MM.1S (cell line): ENCODE data around the gene PLEKHH1.

Source experiments
- DNase-seq: peaks from one replicate; pipeline ENCODE4 v3.0.0-alpha.2; 2015
- H2AFZ ChIP-seq: fragments of 300-600 bp; sonication (generic); 2 replicates; pipeline ENCODE4 v1.6.0; 2016; ENCODE audit warnings: antibody characterized with exemption, low read length
- H3F3A ChIP-seq: fragments of 300-600 bp; sonication (generic); 2 replicates; pipeline ENCODE4 v1.6.1; 2016; ENCODE audit warnings: mild to moderate bottlenecking, antibody characterized with exemption, low read length, moderate library complexity, mixed read lengths; ENCODE audit not compliant: insufficient read depth
- H3K27ac ChIP-seq: fragments of 300-600 bp; sonication (generic); 2 replicates; pipeline ENCODE4 v1.5.1; 2016; ENCODE audit warnings: mild to moderate bottlenecking, low read length
- H3K27me3 ChIP-seq: fragments of 300-600 bp; sonication (generic); replicated peaks from 2 replicates; pipeline ENCODE4 v1.6.0; 2016; ENCODE audit warnings: low read length; ENCODE audit not compliant: insufficient read depth
- H3K36me3 ChIP-seq: fragments of 300-600 bp; sonication (generic); replicated peaks from 2 replicates; pipeline ENCODE4 v1.6.1; 2016; ENCODE audit warnings: mild to moderate bottlenecking, low read length, mixed read lengths; ENCODE audit not compliant: insufficient read depth
- H3K4me1 ChIP-seq: fragments of 300-600 bp; sonication (generic); 2 replicates; pipeline ENCODE4 v1.6.1; 2016; ENCODE audit warnings: low read length, mixed read lengths
- H3K4me2 ChIP-seq: fragments of 300-600 bp; sonication (generic); 2 replicates; pipeline ENCODE4 v1.6.0; 2016; ENCODE audit warnings: low read depth, low read length
- H3K4me3 ChIP-seq: fragments of 300-600 bp; sonication (generic); 2 replicates; pipeline ENCODE4 v1.5.1; 2016; ENCODE audit warnings: low read length, mixed read lengths
- H3K79me2 ChIP-seq: fragments of 300-600 bp; sonication (generic); 2 replicates; pipeline ENCODE4 v1.6.1; 2016; ENCODE audit warnings: mixed run types, low read length, mixed read lengths
- H3K9ac ChIP-seq: fragments of 300-600 bp; sonication (generic); 2 replicates; pipeline ENCODE4 v1.6.1; 2016; ENCODE audit warnings: low read length, mixed read lengths
- H3K9me2 ChIP-seq: fragments of 300-600 bp; sonication (generic); replicated peaks from 2 replicates; pipeline ENCODE4 v1.6.1; 2016; ENCODE audit warnings: mild to moderate bottlenecking, low read length, mixed read lengths; ENCODE audit not compliant: insufficient read depth
- H3K9me3 ChIP-seq: fragments of 300-600 bp; sonication (generic); replicated peaks from 2 replicates; pipeline ENCODE4 v1.6.1; 2016; ENCODE audit warnings: mild to moderate bottlenecking, low read length, mixed read lengths; ENCODE audit not compliant: insufficient read depth
- H4K20me1 ChIP-seq: fragments of 300-600 bp; sonication (generic); 2 replicates; pipeline ENCODE4 v1.6.1; 2016; ENCODE audit warnings: mild to moderate bottlenecking, low read length, moderate library complexity, mixed read lengths; ENCODE audit not compliant: insufficient read depth
- CTCF ChIP-seq: fragments of 300-600 bp; sonication (generic); IDR thresholded peaks from 2 replicates; pipeline ENCODE4 v1.5.1; 2016; ENCODE audit warnings: antibody characterized with exemption, low read length, mixed read lengths
- EZH2 ChIP-seq: fragments of 300-600 bp; sonication (generic); optimal IDR thresholded peaks from 2 replicates; pipeline ENCODE3; 2017; ENCODE audit warnings: low read depth, mild to moderate bottlenecking, antibody characterized with exemption, low read length, mixed read lengths
- EZH2phosphoT487 ChIP-seq: fragments of 300-600 bp; sonication (generic); IDR thresholded peaks from 2 replicates; pipeline ENCODE4 v1.6.1; 2018; ENCODE audit warnings: antibody characterized with exemption, low read length

Gene PLEKHH1

DNA sequence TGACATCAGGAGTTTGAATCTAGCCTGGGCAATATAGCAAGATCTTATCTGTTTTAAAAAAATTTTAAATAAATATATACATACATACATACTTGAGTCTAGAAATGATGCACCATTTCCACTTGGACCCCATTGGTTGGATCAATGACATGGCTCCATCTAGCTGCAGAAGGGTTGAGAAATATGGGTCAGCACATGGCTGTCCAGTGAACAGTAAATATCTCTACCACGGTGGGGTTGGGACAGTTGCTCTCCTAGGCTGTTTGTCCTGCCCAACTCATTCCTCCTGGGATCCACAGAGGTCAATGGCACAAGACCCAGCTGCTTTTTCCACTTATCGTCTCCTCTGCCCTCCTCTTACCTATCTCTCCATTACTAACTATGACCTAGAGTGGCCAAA, 23.6 kb downstream of the PLEKHH1 start:
- Histone ChIP-seq H3K4me3 (no peak overlapping the region), H4K20me1 (no peaks in the 10 kb centered on the region), H2AFZ (no peak overlapping the region), H3K36me3 (no peaks in the 10 kb centered on the region), H3K4me1 (peaks cover 10% of the 10 kb centered on the region), H3K4me2 (no peak overlapping the region), H3K9ac (no peak overlapping the region), H3K79me2 (no peaks in the 10 kb centered on the region), H3K27ac (no peak overlapping the region), H3F3A (no peaks in the 10 kb centered on the region), H3K27me3 (no peaks in the 10 kb centered on the region), H3K9me3 (no peaks in the 10 kb centered on the region), H3K9me2 (no peaks in the 10 kb centered on the region)
- TF ChIP-seq EZH2phosphoT487: no peak
- no peak for TF ChIP-seq CTCF
- no peak for TF ChIP-seq EZH2
- DNase-seq: no peak

DNA sequence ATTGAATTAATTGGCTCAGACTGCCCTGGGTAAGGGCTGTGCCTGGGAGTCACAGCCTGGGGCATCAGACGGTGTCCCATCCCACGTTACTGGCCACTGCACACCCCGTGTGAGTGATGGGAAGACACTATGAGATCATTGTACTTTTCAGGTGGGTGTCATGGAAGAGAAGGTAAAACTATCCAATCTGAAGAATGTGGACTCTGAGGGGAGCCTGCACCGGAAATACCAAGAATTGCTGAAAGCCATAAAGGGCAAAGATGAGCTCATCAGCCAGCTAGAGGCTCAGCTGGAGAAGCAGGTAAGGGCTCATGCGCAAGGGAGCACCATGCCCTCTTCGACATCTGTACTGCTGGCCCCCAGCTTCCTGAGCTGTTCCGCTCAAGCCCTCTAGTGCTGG, 24.0 kb downstream of the PLEKHH1 start:
- H3K27ac ChIP-seq: no peak overlapping the region
- H2AFZ ChIP-seq: no peak overlapping the region
- H3F3A ChIP-seq: no peaks in the 10 kb centered on the region
- no peak overlapping the region for H3K4me2 ChIP-seq
- TF ChIP-seq CTCF: no peak
- TF ChIP-seq EZH2phosphoT487: no peak
- no peaks in the 10 kb centered on the region for H3K36me3 ChIP-seq
- no peaks in the 10 kb centered on the region for H3K27me3 ChIP-seq
- H3K4me1 ChIP-seq: peaks cover 10% of the 10 kb centered on the region
- no peaks in the 10 kb centered on the region for H3K9me2 ChIP-seq
- no peak overlapping the region for H3K9ac ChIP-seq
- H3K4me3 ChIP-seq: no peak overlapping the region
- DNase-seq: peak; percentile 52
- H4K20me1 ChIP-seq: no peaks in the 10 kb centered on the region
- no peaks in the 10 kb centered on the region for H3K9me3 ChIP-seq
- no peaks in the 10 kb centered on the region for H3K79me2 ChIP-seq

DNA sequence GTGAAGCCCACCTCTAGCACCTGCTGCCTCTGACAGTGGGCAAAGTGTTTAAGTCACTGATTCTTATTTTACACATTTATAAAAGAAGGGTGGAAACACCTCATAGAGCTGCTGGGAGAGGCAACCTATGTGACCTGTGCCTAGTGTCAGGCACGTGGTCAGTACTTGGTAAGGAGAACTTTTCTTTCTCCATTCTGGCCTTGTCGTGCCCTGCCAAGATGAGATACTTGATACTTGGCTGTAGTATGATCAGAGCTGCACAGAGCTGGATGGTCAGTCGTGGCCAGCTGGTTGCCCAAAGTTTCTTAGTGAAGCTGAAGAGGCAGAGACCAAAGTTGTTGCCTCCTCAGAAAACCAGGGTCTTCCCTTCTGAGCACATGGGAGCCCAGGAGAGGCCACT, 24.6 kb downstream of the PLEKHH1 start:
- Histone ChIP-seq H3K79me2 (no peaks in the 10 kb centered on the region), H3K4me2 (no peak overlapping the region), H3F3A (no peaks in the 10 kb centered on the region), H3K4me1 (peaks cover 10% of the 10 kb centered on the region), H3K27me3 (no peaks in the 10 kb centered on the region), H3K27ac (no peak overlapping the region), H3K9ac (no peak overlapping the region), H4K20me1 (no peaks in the 10 kb centered on the region), H3K9me2 (no peaks in the 10 kb centered on the region), H3K9me3 (no peaks in the 10 kb centered on the region), H2AFZ (no peak overlapping the region), H3K36me3 (no peaks in the 10 kb centered on the region), H3K4me3 (no peak overlapping the region)
- no peak for DNase-seq
- TF ChIP-seq EZH2: no peak
- no peak for TF ChIP-seq CTCF
- TF ChIP-seq EZH2phosphoT487: no peak

DNA sequence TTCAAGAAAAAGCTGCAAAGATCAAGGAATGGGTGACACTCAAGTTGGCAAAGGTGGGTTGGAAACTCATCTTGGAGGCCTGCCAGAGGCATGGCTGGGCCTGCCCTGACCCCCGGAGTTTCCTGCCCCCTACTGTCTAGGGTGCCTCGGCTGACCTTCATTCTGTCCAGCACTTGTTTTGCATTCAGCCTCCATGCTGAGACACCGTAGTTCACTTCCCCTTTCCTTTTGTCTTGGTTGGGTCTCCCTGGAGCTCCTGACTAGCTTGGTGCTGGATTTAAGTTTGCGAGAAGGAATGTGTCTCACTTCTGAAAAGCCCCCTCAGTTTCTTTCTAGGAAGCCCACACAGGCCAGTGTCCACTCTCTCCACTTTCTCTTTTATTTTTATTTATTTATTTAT, 26.5 kb downstream of the PLEKHH1 start:
- no peaks in the 10 kb centered on the region for H3K79me2 ChIP-seq
- H3F3A ChIP-seq: no peaks in the 10 kb centered on the region
- no peaks in the 10 kb centered on the region for H3K27me3 ChIP-seq
- H3K4me1 ChIP-seq: peaks cover 10% of the 10 kb centered on the region
- no peak overlapping the region for H2AFZ ChIP-seq
- H3K4me2 ChIP-seq: no peak overlapping the region
- no peaks in the 10 kb centered on the region for H3K9me2 ChIP-seq
- H3K9me3 ChIP-seq: no peaks in the 10 kb centered on the region
- H3K27ac ChIP-seq: no peak overlapping the region
- H4K20me1 ChIP-seq: no peaks in the 10 kb centered on the region
- H3K36me3 ChIP-seq: no peaks in the 10 kb centered on the region
- TF ChIP-seq EZH2 (no peak), CTCF (no peak), EZH2phosphoT487 (no peak)
- H3K9ac ChIP-seq: no peak overlapping the region
- DNase-seq: no peak
- no peak overlapping the region for H3K4me3 ChIP-seq
